GM19452 (cell line): ENCODE measurements around the gene C10orf143.
"Not testable (repeated sequence)": the region's sequence is repeated elsewhere in the genome, so short reads cannot be mapped to it uniquely, and the experiment has no call there.

Source experiments
- ATAC-seq: cut with Tn5 transposase; IDR thresholded peaks from one replicate; pipeline ENCODE4 v1.9.1; 2021; ENCODE audit not compliant: unreplicated experiment

C10orf143 gene

GRCh38 chr10:130110246-130111112 is at the start of gene C10orf143:
TSS of gene C10orf143 (minus strand) at chr10:130110830. CDS start at chr10:130110772, 58 bp downstream.
- ATAC-seq: peak; percentile 84

GRCh38 chr10:130159192-130159794 is 48.7 kb upstream of the C10orf143 start:
- no peak for ATAC-seq

DNA sequence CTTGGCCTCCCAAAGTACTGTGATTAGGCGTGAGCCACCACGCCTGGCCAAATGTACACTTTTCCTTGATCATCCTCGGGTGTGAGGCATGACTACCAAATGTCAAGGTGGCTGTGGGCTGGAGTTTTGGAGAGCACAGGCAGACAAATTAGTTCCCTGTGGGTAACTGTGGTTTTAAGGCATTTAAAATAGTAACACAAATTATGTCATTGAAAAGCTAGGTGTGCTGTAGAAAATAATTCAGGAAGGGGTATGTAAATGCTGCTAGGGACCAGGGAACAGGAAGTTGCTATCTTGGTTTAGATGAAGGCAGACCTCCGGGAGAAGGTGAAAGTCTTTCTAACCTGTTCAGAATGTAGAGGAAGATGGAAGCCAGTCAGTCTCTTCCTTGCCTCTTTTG is 35.4 kb upstream of the C10orf143 start:
- no peak for ATAC-seq

- ATAC-seq: peak; percentile 81
These were observed 31.2 kb upstream of the C10orf143 start for GRCh38 chr10:130141878-130142277.

DNA sequence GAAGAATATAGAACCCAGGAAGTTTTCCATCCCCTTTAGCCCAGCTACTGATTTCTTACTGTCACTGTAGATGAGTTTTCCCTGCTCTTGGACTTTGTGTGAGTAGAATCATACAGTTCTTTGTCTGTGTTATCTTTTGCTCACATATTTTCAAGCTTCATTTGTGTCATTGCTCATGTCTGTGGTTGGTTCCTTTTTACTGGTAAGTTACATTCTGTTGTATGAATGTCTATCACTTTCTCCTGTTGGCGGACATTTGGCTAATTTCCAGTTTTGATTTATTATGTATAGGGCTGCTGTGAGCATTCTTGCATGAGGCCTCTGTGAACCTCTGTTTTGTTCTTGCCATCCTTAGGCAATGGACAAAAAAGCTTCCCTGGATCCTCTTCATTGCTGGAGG is 30.8 kb upstream of the C10orf143 start:
- peak; percentile 32 for ATAC-seq

DNA sequence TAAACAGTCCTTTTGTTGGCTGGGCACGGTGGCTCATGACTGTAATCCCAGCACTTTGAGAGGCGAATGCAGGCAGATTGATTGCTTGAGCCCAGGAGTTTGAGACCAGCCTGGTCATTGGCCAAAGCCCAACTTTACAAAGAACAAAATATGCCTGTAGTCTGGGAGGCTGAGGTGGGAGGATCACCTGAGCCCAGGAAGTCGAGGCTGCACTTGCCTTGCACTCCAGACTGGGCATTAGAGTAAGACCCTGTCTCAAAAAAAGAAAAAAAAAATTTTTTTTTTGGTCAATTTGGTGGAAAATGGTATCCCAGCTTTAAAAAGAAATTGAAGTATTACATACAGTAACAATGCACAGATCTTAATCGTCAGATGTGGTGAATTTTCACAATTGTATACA is 30.4 kb upstream of the C10orf143 start:
- no peak for ATAC-seq

DNA sequence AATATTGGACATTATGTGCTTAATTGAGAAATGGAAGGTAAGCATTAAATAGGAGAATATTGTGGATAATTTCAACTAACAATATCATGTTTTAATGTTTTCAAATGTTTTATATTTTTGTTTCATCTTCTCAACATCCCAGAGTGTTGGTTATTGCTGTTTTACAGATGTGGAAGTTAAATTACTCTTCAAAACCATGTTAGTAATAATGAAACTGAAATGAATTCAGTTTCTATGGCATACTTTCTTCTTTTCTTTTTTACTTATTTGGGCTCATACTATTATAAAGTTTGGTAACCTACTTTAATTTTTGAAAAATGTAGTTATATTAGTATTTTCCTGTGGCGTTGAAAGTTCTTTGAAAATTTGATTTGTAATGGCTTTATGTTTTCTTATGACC is 29.8 kb upstream of the C10orf143 start:
- ATAC-seq: no peak

DNA sequence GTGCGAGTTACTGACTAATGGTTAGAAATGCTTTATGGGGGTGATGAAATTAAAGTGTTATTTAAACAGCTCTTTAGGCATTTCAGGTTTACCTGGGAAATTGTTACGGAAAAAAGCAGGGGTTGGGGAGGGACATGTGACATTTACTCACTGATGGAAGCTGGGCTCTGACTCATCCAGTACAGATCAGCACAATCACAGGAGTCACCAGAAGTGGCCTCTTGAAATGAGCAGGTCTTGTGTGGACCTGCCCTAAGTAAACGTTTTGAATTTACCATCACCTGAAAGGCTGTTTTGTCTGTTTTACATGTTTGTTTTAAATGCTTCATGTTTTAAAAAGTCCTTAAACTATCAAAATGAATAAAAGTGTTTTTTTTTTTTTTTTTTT is 27.8 kb upstream of the C10orf143 start:
- ATAC-seq: no peak

DNA sequence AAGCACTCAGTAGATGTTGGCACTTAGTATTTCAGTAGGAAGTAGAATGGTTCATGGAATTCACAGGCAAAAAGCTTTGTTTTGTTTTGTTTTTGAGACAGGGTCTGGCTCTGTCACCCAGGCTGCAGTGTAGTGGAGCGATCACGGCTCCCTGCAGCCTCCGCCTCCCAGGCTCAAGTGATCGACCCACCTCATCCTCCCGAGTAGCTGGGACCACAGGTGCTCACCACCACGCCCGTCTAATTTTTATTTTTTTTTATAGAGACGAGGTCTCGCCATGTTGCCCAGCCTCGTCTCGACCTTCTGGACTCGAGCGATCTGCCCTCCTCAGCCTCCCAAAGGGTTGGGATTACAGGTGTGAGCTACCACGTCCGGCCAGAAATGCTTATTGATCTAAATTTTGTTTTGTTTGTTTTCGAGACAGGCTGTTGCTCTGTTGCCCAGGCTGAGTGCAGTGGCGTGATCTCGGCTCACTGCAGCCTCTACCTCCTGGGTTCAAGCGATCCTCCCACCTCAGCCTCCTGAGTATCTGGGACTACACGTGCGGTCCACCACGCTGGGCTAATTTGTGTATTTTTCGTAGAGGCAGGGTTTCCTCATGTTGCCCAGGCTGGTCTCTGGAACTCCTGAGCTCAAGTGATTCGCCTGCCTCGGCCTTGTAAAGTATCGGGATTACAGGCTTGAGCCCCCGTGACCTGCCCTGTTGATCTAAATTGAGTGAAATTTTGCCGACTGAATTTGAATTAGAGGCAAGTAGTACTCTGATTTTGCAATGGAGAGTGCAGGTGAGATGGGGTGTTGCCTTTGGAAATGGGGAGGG is 27.2 kb upstream of the C10orf143 start:
- no peak for ATAC-seq

- ATAC-seq: no peak
These were observed 26.4 kb upstream of the C10orf143 start for GRCh38 chr10:130137090-130137448.

DNA sequence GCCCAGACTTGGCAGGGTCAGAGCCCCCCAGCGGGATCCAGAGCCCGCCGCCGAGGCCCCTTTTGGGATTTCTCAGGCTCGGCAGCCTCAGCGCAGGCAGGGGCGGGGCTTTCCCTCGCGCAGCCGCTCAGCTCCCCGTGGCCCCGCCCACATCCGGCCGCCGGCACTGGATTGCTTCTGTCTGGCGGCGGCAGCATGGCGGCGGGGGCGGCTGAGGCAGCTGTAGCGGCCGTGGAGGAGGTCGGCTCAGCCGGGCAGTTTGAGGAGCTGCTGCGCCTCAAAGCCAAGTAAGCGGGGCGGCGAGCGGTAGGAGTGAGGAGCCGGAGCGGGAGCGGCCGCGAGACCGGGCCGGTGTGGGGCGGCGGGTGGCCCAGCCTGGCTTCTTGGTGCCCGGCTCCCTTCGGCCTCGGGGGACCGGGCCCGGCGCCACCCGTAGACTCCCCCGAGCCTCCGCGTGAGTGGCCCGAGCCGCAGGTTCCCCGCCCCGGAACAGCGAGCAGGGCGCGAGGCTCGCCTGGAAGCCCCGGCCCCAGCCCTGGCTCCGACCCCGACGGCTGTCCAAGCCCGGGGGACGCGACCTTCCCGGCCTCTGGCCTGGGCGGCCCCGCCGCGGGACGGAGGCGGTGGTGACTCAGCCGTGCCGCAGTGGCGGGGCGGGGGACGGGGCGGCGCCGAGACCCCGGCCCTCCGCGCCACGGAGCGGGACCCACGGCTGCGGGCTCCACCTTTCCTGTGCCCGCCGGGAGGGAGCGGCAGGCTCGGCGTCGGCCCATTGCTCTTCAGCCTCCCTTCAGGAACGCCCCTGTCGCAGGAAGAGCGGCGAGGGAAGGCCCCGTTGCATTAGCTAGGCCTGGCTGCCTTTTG is 25.8 kb upstream of the C10orf143 start, which contains the start of gene GLRX3:
Gene GLRX3 (plus strand): TSS at position 166 of the 864 bp plus-strand sequence. CDS start 30 bp downstream, at position 196.
- ATAC-seq: peak; percentile 89

DNA sequence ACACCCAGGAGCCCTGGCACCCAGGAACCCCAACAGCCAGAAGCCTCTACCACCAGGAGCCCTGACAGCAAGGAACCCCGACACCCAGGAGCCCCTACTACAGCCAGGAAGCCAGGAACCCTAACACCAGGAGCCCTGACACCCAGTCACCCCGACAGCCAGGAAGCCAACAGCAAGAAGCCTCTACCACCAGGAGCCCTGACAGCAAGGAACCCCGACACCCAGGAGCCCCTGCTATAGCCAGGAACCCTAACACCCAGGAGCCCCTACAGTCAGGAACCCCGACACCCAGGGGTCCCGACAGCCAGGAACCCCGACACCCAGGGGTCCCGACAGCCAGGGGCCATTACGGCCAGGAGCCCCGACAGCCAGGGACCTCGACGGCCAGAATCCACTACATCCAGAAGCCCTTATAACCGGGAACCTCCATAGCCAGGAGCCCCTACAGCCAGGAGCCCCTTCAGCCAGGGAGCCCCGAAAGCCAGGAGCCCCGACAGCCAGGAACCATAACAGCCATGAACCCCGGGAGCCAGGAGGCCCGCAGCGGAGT is 25.1 kb upstream of the C10orf143 start:
- peak; percentile 12 for ATAC-seq

DNA sequence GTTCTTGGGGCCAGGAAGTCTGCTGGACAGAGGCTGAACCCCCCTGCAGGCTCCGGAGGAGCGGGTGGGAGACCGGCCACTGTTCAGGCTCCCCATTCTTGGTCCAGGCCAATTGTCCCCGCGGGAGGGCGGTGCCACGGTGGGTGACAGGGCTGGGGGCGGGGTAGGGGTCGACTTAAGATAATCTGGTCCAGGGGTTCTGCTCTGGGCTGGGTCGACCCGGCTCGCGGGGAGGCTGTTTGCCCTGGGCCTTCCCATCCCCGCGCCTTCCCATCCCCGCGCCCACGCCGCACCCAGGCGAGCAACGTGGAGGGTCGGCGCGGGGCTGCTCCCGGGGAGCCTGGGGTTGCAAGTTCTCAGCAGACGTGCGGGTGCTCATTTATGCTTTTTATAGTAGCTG is 18.3 kb upstream of the C10orf143 start:
- ATAC-seq: no peak

DNA sequence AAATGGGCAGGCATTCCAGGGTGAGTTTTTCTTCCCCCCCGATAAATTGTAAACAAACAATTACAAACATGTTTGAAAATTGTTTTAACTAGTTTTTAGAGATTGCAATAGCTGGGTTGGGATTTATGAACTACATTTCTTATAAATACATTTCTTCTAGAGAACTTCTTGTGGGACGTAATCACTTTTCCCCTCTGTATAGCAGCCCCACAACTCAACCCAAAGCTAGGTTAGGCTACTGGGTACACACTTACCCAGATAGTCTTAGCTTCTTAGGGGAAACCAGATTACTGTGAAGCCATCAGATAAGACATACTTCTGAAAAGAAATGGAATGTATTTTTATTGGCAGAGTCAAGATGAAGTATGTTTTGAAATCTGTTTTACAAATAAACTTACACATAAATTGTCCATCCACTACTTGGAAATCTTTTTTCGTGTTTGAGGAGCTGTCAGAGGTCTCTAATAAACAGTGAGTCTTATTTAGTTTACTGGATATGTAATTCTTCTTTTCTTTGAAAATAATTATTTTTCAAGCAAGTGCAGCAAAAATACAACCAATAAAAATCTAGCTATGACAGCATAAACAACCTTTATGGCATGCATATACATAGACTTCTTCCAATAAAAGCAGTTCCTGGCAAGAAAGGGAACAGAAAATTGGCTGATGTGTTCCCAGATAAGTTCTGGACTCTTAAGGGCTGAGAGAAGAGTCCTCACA is 17.6 kb upstream of the C10orf143 start:
- ATAC-seq: no peak

- ATAC-seq: peak; percentile 93
These were observed 16.9 kb upstream of the C10orf143 start for GRCh38 chr10:130127364-130128061.

GRCh38 chr10:130121486-130122079 is 11.0 kb upstream of the C10orf143 start:
- ATAC-seq: no peak

DNA sequence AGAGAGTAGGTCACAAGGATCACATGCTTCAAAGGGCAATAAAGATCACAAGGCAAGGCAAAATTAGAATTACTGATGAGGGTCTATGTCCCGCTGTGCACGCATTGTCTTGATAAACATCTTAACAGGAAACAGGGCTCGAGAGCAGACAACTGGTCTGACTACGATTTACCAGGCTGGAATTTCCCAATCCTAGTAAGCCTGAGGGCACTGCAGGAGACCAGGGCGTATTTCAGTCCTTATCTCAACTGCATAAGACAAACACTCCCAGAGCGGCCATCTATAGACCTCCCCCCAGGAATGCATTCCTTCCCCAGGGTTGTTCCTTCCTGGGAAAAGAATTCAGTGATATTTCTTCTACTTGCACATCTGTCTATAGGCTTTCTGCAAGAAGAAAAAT is 6.9 kb upstream of the C10orf143 start:
- not testable (repeated sequence) for ATAC-seq

DNA sequence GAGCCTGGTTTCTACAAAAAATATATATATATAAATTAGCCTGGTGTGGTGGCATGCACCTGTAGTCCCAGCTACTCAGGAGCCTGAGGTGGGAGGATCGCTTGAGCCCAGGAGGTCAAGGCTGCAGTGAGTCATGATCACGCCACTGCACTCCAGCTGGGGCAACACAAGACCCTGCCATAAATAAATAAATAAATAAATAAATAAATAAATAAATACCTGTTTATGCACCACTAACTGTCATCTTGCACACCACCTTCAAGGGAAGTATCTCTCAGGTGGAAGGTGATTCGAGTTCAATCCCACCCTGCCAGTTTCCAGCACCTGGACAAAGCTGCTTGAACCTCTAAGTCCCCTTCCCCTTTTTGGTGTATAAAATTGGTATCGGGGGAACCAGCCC is 6.3 kb upstream of the C10orf143 start:
- not testable (repeated sequence) for ATAC-seq

DNA sequence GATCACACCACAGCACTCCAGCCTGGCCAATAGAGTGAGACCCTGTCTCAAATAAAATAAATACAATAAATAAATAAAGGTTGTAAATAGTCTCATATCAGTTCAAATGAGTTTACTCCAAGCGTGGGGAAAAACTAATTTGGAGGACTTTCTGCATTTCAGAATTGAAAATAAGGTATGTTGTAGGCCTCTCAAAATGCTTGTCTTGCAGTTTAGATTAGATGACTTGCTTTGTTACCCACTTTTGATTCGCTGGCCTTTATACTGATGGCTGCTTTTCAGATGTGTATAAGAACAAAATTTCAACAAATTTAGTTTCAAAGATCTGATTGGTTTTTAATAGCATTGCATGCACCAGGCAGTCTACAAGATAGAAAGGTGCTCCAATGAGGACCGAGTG is 2.2 kb upstream of the C10orf143 start:
- no peak for ATAC-seq
